ENCODE data around the gene CFAP43. TPM values are rescaled to one million over a fixed set of nuclear protein-coding genes. Genes with fewer than 3 reads are reported as not detected.

CFAP43 gene
- total RNA-seq, 1 experiment from 2014 or later, result 6.0 TPM

DNA sequence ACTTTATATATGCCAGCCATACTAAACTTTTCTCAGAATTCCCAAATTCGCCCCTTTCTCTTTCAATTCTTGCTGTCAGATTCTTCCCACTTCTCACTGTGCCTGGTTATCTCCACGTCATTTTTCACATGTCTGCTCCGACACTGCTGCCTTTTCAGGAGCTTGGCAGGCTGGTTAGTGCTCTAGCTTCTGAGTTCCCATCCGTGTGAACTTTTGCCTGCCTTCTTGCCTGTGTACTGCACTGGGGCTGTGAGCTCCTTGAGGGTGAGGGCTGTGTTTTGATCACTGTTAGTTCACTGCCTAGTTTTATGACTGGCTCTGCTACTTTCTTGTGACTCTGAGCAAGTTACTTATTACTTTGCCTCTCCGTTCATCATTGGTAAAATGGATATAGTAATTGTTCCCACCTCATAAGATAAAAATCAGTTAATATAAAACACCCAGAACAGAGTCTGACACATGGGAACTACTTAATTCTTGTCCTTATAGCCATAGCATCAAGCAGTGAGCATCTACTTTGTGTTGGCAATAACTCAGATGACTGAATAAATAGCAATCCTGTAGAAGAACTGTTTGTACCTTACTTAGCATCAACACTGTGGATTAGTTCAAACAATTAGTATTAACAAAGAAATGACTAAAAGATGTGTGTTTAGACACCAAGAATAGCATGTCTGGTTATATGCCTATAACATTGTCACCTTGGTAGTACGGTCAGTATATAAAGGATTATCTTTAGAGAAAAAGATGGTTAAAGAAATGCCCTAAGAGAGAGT is 28.0 kb upstream of the CFAP43 start:
- Histone ChIP-seq H3K4me1 (replicated peaks; ENCODE audit: insufficient read depth) (peaks cover 28% of the 10 kb centered on the region), H3K4me3 (no peak overlapping the region), H3K9me2 (ENCODE audit: insufficient read depth) (no peaks in the 10 kb centered on the region), H3K27ac (no peak overlapping the region), H3K27me3 (ENCODE audit: insufficient read depth, low read depth) (no peaks in the 10 kb centered on the region), H3K4me2 (no peak overlapping the region), H2AFZ (no peak overlapping the region), H3K79me2 (ENCODE audit: low read depth) (peaks cover 53% of the 10 kb centered on the region), H4K20me1 (ENCODE audit: insufficient read depth) (peaks cover 5% of the 10 kb centered on the region; the same call in 1 of the 2 replicates), H3K9me3 (ENCODE audit: insufficient read depth, low read depth) (no peaks in the 10 kb centered on the region), H3K36me3 (ENCODE audit: low read depth) (peaks cover 31% of the 10 kb centered on the region), H3F3A (ENCODE audit: insufficient read depth, low read depth) (peaks cover 22% of the 10 kb centered on the region)
- no peak for TF ChIP-seq EZH2 (IDR thresholded peaks at IDR 0.05; ENCODE audit: low read depth)
- TF ChIP-seq, protein P1, sequence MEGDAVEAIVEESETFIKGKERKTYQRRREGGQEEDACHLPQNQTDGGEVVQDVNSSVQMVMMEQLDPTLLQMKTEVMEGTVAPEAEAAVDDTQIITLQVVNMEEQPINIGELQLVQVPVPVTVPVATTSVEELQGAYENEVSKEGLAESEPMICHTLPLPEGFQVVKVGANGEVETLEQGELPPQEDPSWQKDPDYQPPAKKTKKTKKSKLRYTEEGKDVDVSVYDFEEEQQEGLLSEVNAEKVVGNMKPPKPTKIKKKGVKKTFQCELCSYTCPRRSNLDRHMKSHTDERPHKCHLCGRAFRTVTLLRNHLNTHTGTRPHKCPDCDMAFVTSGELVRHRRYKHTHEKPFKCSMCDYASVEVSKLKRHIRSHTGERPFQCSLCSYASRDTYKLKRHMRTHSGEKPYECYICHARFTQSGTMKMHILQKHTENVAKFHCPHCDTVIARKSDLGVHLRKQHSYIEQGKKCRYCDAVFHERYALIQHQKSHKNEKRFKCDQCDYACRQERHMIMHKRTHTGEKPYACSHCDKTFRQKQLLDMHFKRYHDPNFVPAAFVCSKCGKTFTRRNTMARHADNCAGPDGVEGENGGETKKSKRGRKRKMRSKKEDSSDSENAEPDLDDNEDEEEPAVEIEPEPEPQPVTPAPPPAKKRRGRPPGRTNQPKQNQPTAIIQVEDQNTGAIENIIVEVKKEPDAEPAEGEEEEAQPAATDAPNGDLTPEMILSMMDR (conservative IDR thresholded peaks at IDR 0.05), result no peak
- ChIA-PET POLR2A (ENCODE audit: unreplicated experiment) (no interaction called here), CTCF (no interaction called here)
- DNase-seq, result no peak
- intact Hi-C loops (cut with micrococcal nuclease; ENCODE audit: unreplicated experiment), result no loop called here
- no TSS peak for BruUV-seq (replicated peaks)

DNA sequence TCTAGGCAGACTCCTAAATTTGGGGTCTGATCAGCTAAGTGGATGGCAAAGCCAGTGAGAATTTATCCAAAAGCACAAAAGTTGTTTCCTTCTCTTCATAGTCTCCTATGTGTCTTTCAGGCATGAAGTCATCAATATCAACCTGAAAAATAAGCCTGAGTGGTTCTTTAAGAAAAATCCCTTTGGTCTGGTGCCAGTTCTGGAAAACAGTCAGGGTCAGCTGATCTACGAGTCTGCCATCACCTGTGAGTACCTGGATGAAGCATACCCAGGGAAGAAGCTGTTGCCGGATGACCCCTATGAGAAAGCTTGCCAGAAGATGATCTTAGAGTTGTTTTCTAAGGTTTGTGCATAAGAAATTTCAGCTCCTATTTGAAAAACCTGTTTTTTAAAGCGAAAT is 27.3 kb upstream of the CFAP43 start:
- Histone ChIP-seq H3K4me1 (replicated peaks; ENCODE audit: insufficient read depth) (peaks cover 28% of the 10 kb centered on the region), H3K4me3 (no peak overlapping the region)

DNA sequence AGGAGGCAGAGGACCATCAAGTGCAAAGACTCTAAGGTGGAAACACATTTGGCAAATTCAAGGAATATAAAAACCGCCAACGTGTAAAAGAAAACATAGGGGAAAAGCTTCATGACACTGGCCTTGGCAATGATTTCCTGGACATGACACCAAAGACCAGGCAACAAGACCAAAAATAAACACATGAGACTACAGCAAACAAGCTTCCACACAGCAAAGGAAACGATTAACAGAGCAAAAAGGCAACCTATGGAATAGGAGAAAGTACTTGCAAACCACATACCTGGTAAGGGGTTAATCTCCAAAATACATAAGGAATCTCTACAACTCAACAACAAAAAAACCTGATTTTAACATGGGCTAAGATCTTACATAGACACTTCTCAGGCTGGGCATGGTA is 26.0 kb upstream of the CFAP43 start:
- DNase-seq, result no peak
- Histone ChIP-seq H4K20me1 (ENCODE audit: insufficient read depth) (no peaks in the 10 kb centered on the region), H3K27ac (0 out of 2 replicates have a peak overlapping the region, but pooled peaks have one; percentile 37), H3K4me1 (replicated peaks; ENCODE audit: insufficient read depth) (peaks cover 35% of the 10 kb centered on the region), H2AFZ (no peak overlapping the region), H3K36me3 (ENCODE audit: low read depth) (peaks cover 24% of the 10 kb centered on the region; the same call in 1 of the 2 replicates), H3F3A (ENCODE audit: insufficient read depth, low read depth) (peaks cover 19% of the 10 kb centered on the region), H3K4me2 (no peak overlapping the region), H3K4me3 (no peak overlapping the region), H3K9me3 (ENCODE audit: insufficient read depth, low read depth) (no peaks in the 10 kb centered on the region), H3K79me2 (ENCODE audit: low read depth) (peaks cover 55% of the 10 kb centered on the region), H3K27me3 (ENCODE audit: insufficient read depth, low read depth) (no peaks in the 10 kb centered on the region), H3K9me2 (ENCODE audit: insufficient read depth) (no peaks in the 10 kb centered on the region)
- no TSS peak for BruUV-seq (replicated peaks)
- no peak for TF ChIP-seq EZH2 (IDR thresholded peaks at IDR 0.05; ENCODE audit: low read depth)
- TF ChIP-seq, protein P1 (conservative IDR thresholded peaks at IDR 0.05), result no peak
- intact Hi-C loops (cut with micrococcal nuclease; ENCODE audit: unreplicated experiment), result no loop called here
- CTCF ChIA-PET, result no interaction called here
- POLR2A ChIA-PET (ENCODE audit: unreplicated experiment), result no interaction called here

More for the DNA sequence above, 27.3 kb upstream of the CFAP43 start:
- Histone ChIP-seq H3K79me2 (ENCODE audit: low read depth) (peaks cover 57% of the 10 kb centered on the region), H3K36me3 (ENCODE audit: low read depth) (peaks cover 30% of the 10 kb centered on the region), H4K20me1 (ENCODE audit: insufficient read depth) (peaks cover 5% of the 10 kb centered on the region; the same call in 1 of the 2 replicates), H3K9me3 (ENCODE audit: insufficient read depth, low read depth) (no peaks in the 10 kb centered on the region), H2AFZ (no peak overlapping the region), H3K4me2 (no peak overlapping the region), H3K9me2 (ENCODE audit: insufficient read depth) (no peaks in the 10 kb centered on the region), H3F3A (ENCODE audit: insufficient read depth, low read depth) (peaks cover 22% of the 10 kb centered on the region), H3K27me3 (ENCODE audit: insufficient read depth, low read depth) (no peaks in the 10 kb centered on the region), H3K27ac (no peak overlapping the region)
- TF ChIP-seq EZH2 (IDR thresholded peaks at IDR 0.05; ENCODE audit: low read depth), result no peak
- TF ChIP-seq, protein P1 (conservative IDR thresholded peaks at IDR 0.05), result no peak
- DNase-seq, result no peak
- intact Hi-C loops (cut with micrococcal nuclease; ENCODE audit: unreplicated experiment), result no loop called here
- POLR2A ChIA-PET (ENCODE audit: unreplicated experiment), result no interaction called here
- CTCF ChIA-PET, result no interaction called here
- no TSS peak for BruUV-seq (replicated peaks)
